Measurements from ENCODE around the gene XXYLT1.

XXYLT1 gene

DNA sequence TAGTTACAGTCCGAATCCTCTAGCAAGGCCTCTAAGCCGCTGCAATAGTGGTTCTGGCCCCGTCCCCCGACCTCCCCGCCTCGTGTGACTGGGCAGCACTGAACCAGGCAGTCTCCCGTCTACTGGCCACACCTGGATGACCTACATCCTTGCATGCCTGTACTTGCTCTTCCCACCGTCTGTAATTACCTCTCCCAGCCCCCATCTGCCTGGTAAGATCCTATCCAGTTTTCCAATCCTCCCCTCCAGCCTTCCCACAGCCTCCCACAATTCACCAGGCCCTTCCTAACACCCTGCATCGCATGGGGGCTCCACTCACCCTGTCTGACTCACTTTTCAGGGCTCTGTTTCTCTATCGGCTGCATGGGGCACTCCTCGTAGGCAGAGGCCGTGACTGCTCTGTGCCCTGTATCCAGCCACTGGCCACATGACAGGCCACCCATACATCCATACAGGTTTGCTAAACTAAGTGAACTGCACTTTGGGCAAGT, 32.8 kb downstream of the XXYLT1 start:
- Histone ChIP-seq H3K27me3 (ENCODE audit: insufficient read depth, low read length) (no peaks in the 10 kb centered on the region), H3K36me3 (ENCODE audit: insufficient read depth, low read length) (no peaks in the 10 kb centered on the region; the same call in 1 of the 2 replicates), H2AFZ (ENCODE audit: low read length) (no peak overlapping the region), H3K9me3 (ENCODE audit: low read length) (0 out of 2 replicates have a peak, but pooled peaks cover 2% of the 10 kb centered on the region), H3K9ac (ENCODE audit: low read length) (no peak overlapping the region), H3K9me2 (ENCODE audit: low read depth, low read length) (peaks cover 3% of the 10 kb centered on the region; the same call in 1 of the 2 replicates), H4K20me1 (ENCODE audit: insufficient read depth, low read length) (no peaks in the 10 kb centered on the region), H3K79me2 (ENCODE audit: insufficient read depth, low read length) (no peaks in the 10 kb centered on the region), H3F3A (ENCODE audit: insufficient read depth, low read length) (no peaks in the 10 kb centered on the region), H3K27ac (ENCODE audit: low read depth, low read length, poor library complexity, severe bottlenecking) (no peak overlapping the region), H3K4me3 (ENCODE audit: low read depth, low read length, poor library complexity, severe bottlenecking) (no peak overlapping the region), H3K4me1 (ENCODE audit: insufficient read depth, low read length, severe bottlenecking) (no peaks in the 10 kb centered on the region), H3K4me2 (ENCODE audit: low read length) (no peak overlapping the region)
- TF ChIP-seq, protein P1, sequence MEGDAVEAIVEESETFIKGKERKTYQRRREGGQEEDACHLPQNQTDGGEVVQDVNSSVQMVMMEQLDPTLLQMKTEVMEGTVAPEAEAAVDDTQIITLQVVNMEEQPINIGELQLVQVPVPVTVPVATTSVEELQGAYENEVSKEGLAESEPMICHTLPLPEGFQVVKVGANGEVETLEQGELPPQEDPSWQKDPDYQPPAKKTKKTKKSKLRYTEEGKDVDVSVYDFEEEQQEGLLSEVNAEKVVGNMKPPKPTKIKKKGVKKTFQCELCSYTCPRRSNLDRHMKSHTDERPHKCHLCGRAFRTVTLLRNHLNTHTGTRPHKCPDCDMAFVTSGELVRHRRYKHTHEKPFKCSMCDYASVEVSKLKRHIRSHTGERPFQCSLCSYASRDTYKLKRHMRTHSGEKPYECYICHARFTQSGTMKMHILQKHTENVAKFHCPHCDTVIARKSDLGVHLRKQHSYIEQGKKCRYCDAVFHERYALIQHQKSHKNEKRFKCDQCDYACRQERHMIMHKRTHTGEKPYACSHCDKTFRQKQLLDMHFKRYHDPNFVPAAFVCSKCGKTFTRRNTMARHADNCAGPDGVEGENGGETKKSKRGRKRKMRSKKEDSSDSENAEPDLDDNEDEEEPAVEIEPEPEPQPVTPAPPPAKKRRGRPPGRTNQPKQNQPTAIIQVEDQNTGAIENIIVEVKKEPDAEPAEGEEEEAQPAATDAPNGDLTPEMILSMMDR (IDR thresholded peaks at IDR 0.05; ENCODE audit: low read length) = no peak
- TF ChIP-seq EZH2 (IDR thresholded peaks at IDR 0.05; ENCODE audit: borderline replicate concordance, low read length) = no peak

DNA sequence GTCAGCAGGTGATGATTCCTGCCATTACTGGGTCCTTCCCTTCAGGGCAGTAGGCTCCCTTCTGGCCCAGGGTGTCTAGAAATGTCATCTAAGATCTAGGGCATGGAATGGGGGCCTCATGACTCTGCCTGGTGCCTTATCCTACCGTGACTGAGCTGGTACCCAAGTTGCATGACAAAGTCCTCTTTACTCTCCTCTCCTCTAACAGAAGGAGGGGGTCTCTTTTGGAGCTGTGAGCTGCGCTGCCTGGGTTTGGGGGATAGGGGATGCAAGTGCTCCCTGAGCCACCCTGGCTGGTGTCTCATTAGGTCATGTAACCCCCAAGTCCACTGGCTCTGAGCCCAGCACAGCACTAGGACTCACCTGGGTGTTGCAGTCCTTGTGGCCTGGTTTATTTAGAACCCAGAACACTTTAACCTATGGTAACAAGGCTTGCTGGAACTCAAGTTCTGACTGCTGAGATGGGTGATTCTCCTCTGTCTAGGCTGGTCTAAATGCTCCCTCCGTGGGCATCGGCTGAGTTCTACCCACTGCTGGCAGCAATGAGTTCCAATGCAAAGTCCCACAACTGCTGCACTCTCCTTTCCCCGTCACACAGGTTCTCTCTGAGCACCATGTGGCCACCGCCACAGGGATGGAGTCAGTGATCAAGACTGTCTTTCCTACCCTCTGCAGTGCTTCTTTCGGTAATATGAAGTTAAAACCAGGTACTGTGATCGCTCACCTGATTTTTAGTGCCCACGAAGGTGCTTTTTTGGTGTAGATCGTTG, 34.0 kb downstream of the XXYLT1 start:
- Histone ChIP-seq H3K4me2 (ENCODE audit: low read length) (no peak overlapping the region), H3K36me3 (ENCODE audit: insufficient read depth, low read length) (no peaks in the 10 kb centered on the region; the same call in 1 of the 2 replicates), H3K79me2 (ENCODE audit: insufficient read depth, low read length) (no peaks in the 10 kb centered on the region), H3K4me3 (ENCODE audit: low read depth, low read length, poor library complexity, severe bottlenecking) (no peak overlapping the region), H3K27ac (ENCODE audit: low read depth, low read length, poor library complexity, severe bottlenecking) (no peak overlapping the region), H2AFZ (ENCODE audit: low read length) (no peak overlapping the region), H3K9ac (ENCODE audit: low read length) (no peak overlapping the region), H3K9me2 (ENCODE audit: low read depth, low read length) (peaks cover 4% of the 10 kb centered on the region; the same call in 1 of the 2 replicates), H3K27me3 (ENCODE audit: insufficient read depth, low read length) (no peaks in the 10 kb centered on the region), H3K9me3 (ENCODE audit: low read length) (0 out of 2 replicates have a peak, but pooled peaks cover 2% of the 10 kb centered on the region), H3K4me1 (ENCODE audit: insufficient read depth, low read length, severe bottlenecking) (no peaks in the 10 kb centered on the region), H4K20me1 (ENCODE audit: insufficient read depth, low read length) (no peaks in the 10 kb centered on the region), H3F3A (ENCODE audit: insufficient read depth, low read length) (no peaks in the 10 kb centered on the region)
- TF ChIP-seq, protein P1 (IDR thresholded peaks at IDR 0.05; ENCODE audit: low read length) = no peak
- TF ChIP-seq EZH2 (IDR thresholded peaks at IDR 0.05; ENCODE audit: borderline replicate concordance, low read length) = no peak

DNA sequence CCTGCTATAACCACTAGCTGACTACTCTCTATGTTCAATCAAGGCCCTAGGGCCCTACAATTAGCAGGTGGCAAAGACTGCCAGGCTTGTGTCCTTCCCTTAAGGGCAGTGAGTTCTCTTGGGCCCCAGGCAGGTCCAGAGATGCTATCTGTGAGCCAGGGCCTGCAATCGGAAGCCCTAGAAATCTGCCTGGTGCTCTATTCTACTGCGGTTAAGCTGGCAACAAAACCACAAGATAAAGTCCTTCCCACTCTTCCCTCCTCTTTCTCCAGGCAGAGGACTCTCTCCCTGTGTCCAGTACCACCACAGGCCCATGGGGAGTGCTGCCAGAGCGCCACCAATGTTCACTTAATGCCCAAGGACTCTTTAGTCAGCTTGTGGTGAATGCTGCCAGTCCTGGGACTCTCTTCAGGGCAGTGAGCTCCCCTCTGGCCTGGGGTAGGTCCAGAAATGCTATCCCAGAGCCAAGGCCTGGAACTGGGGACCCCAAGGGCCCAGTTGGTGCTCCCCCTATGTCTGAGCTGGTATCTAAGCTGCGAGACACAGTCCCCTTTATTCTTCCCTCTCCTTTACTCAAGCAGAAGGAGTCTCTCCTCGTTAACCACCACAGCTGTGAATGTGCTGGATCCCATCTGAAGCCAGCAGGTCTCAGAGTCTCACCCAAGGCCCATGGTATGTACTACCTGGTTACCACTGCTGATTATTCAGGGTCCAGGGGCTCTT, 34.7 kb downstream of the XXYLT1 start:
- no peak overlapping the region for H3K4me2 ChIP-seq (ENCODE audit: low read length)
- no peak overlapping the region for H3K4me3 ChIP-seq (ENCODE audit: low read depth, low read length, poor library complexity, severe bottlenecking)
- no peaks in the 10 kb centered on the region for H3K79me2 ChIP-seq (ENCODE audit: insufficient read depth, low read length)
- H3K9ac ChIP-seq (ENCODE audit: low read length) = no peak overlapping the region
- no peak overlapping the region for H3K27ac ChIP-seq (ENCODE audit: low read depth, low read length, poor library complexity, severe bottlenecking)
- TF ChIP-seq, protein P1 (IDR thresholded peaks at IDR 0.05; ENCODE audit: low read length) = no peak
- no peak for TF ChIP-seq EZH2 (IDR thresholded peaks at IDR 0.05; ENCODE audit: borderline replicate concordance, low read length)
- H3K9me3 ChIP-seq (ENCODE audit: low read length) = 0 out of 2 replicates have a peak, but pooled peaks cover 2% of the 10 kb centered on the region
- no peaks in the 10 kb centered on the region for H3F3A ChIP-seq (ENCODE audit: insufficient read depth, low read length)
- no peaks in the 10 kb centered on the region for H4K20me1 ChIP-seq (ENCODE audit: insufficient read depth, low read length)
- H3K27me3 ChIP-seq (ENCODE audit: insufficient read depth, low read length) = no peaks in the 10 kb centered on the region
- no peaks in the 10 kb centered on the region for H3K4me1 ChIP-seq (ENCODE audit: insufficient read depth, low read length, severe bottlenecking)
- no peak overlapping the region for H2AFZ ChIP-seq (ENCODE audit: low read length)
- peaks cover 4% of the 10 kb centered on the region; the same call in 1 of the 2 replicates for H3K9me2 ChIP-seq (ENCODE audit: low read depth, low read length)
- no peaks in the 10 kb centered on the region; the same call in 1 of the 2 replicates for H3K36me3 ChIP-seq (ENCODE audit: insufficient read depth, low read length)
